B cell (primary cell): Measurements from ENCODE around the gene FMN1. TPM values are rescaled to one million over a fixed set of nuclear protein-coding genes. Genes with fewer than 3 reads are reported as not detected.

Experiments
- ATAC-seq: fragments of 200-7000 bp; cut with Tn5 transposase; one replicate; pipeline ENCODE4 v1.10.0; 2021; ENCODE audit warnings: low read depth, mild to moderate bottlenecking, moderate number of reproducible peaks, moderate library complexity
- CTCF ChIA-PET: fragments of 350-600 bp; sonication (Branson Sonifier 250); formaldehyde crosslinking; loops from one replicate; lab custom pipeline; 2021; ENCODE audit warnings: antibody characterized with exemption, inconsistent platforms; lab: Charles Lee
- POLR2A ChIA-PET: fragments of 350-600 bp; sonication (Branson Sonifier 250); formaldehyde crosslinking; loops from one replicate; lab custom pipeline; 2021; ENCODE audit warnings: antibody characterized with exemption; lab: Charles Lee
- DNase-seq: peaks from one replicate; pipeline ENCODE4 v3.0.0; 2013
- H2AFZ ChIP-seq: 2 replicates; pipeline ENCODE4 v1.6.1; 2012; ENCODE audit warnings: mild to moderate bottlenecking, low read depth, low read length; ENCODE audit not compliant: insufficient read depth, poor library complexity, severe bottlenecking
- H3K27ac ChIP-seq, 2 donors: 1 replicate in 1 of 2; 2 replicates in 1 of 2; pipeline ENCODE4 v1.5.1; 2012 to 2013; ENCODE audit warnings: low read length in 2 of 2, mild to moderate bottlenecking in 2 of 2, moderate library complexity in 1 of 2
- H3K27me3 ChIP-seq, 4 experiments: fragments of 200-600 bp in 1 of 4; sonication (generic) in 1 of 4; replicated peaks in 1 of 4; 1 replicate in 2 of 4; 2 replicates in 2 of 4; pipeline versions ENCODE4 v1.6.1 to v1.7.0; 2013 to 2016; ENCODE audit warnings: low read length in 3 of 4, mild to moderate bottlenecking in 2 of 4, mixed read lengths in 1 of 4, moderate library complexity in 1 of 4; ENCODE audit not compliant: insufficient read depth in 4 of 4, control insufficient read depth in 3 of 4; ENCODE audit errors: control extremely low read depth in 1 of 4
- H3K36me3 ChIP-seq, 2 experiments: replicated peaks in 1 of 2; 1 replicate in 1 of 2; 2 replicates in 1 of 2; pipeline versions ENCODE4 v1.6.1 to v1.7.1; 2013; ENCODE audit warnings: low read length in 1 of 2; ENCODE audit not compliant: insufficient read depth in 2 of 2, control insufficient read depth in 1 of 2; ENCODE audit errors: control extremely low read depth in 1 of 2, extremely low read depth in 1 of 2
- H3K4me1 ChIP-seq, 2 donors: fragments of 200-600 bp in 1 of 2; sonication (generic) in 1 of 2; 1 replicate in 1 of 2; 2 replicates in 1 of 2; pipeline versions ENCODE4 v1.5.1 to v1.6.1; 2013 to 2017; ENCODE audit warnings: low read length in 2 of 2; ENCODE audit not compliant: control insufficient read depth in 2 of 2, insufficient read depth in 2 of 2
- H3K4me2 ChIP-seq: replicated peaks from 2 replicates; pipeline ENCODE3; 2012; ENCODE audit warnings: mild to moderate bottlenecking, low read depth, low read length; ENCODE audit not compliant: poor library complexity, severe bottlenecking
- H3K4me3 ChIP-seq, 5 experiments: fragments of 200-600 bp in 1 of 5; sonication (generic) in 1 of 5; 1 replicate in 3 of 5; 2 replicates in 2 of 5; pipeline versions ENCODE4 v1.5.1 to v1.7.0; 2011 to 2016; ENCODE audit warnings: low read length in 4 of 5, mild to moderate bottlenecking in 4 of 5, low read depth in 2 of 5, control low read depth in 1 of 5, moderate library complexity in 1 of 5; ENCODE audit not compliant: insufficient read depth in 1 of 5; ENCODE audit errors: control extremely low read depth in 1 of 5, extremely low read depth in 1 of 5
- H3K79me2 ChIP-seq: fragments of 200-600 bp; sonication (generic); one replicate; pipeline ENCODE4 v1.6.0; 2016; ENCODE audit warnings: low read length; ENCODE audit not compliant: control insufficient read depth, insufficient read depth
- H3K9ac ChIP-seq: fragments of 200-600 bp; sonication (generic); 2 replicates; pipeline ENCODE4 v1.6.1; 2017; ENCODE audit warnings: mild to moderate bottlenecking, low read length, moderate library complexity
- H3K9me3 ChIP-seq, 3 donors: one replicate each; pipeline versions ENCODE4 v1.6.1 to v1.7.1; 2013; ENCODE audit warnings: low read length in 2 of 3; ENCODE audit not compliant: control insufficient read depth in 2 of 3, insufficient read depth in 1 of 3; ENCODE audit errors: control extremely low read depth in 1 of 3
- H4K20me1 ChIP-seq: 2 replicates; pipeline ENCODE4 v1.6.0; 2012; ENCODE audit warnings: mild to moderate bottlenecking, low read length; ENCODE audit not compliant: insufficient read depth, control insufficient read depth, poor library complexity, severe bottlenecking
- H3K27ac Mint-ChIP-seq: one replicate; pipeline ENCODE4 v1.8.0; 2021; ENCODE audit warnings: mixed read lengths
- H3K27me3 Mint-ChIP-seq: one replicate; pipeline ENCODE4 v1.8.0; 2021; ENCODE audit warnings: mixed read lengths
- H3K4me1 Mint-ChIP-seq: one replicate; pipeline ENCODE4 v1.8.0; 2021; ENCODE audit warnings: mixed read lengths
- H3K4me3 Mint-ChIP-seq: one replicate; pipeline ENCODE4 v1.8.0; 2021; ENCODE audit warnings: mixed read lengths
- H3K9me3 Mint-ChIP-seq: one replicate; pipeline ENCODE4 v1.8.0; 2022; ENCODE audit warnings: mixed read lengths; ENCODE audit not compliant: insufficient read depth
- EZH2 ChIP-seq: IDR thresholded peaks from 2 replicates; pipeline ENCODE4 v1.6.1; 2012; ENCODE audit warnings: borderline replicate concordance, low read depth, mild to moderate bottlenecking, moderate library complexity, low read length; ENCODE audit not compliant: insufficient read depth, poor library complexity, severe bottlenecking
- WGBS: methylation state at CpG from one replicate; pipeline ENCODE4 v1.1.5; 2013; ENCODE audit warnings: missing lambda C conversion rate; ENCODE audit not compliant: insufficient coverage; 5-methylcytosine and 5-hydroxymethylcytosine counted together
- intact Hi-C: fragments of 100-400 bp; cut with micrococcal nuclease; formaldehyde crosslinking; loops from one replicate; pipeline ENCODE4 v1.10.0; 2022
- polyA plus RNA-seq: library from polyadenylated mRNA; depleted of rRNA; stranded (reverse); fragments of >200 nt; gene quantifications from 2 replicates; pipeline ENCODE4 v1.2.3, GENCODE V29; 2012
- total RNA-seq, 2 donors: library from RNA; stranded (reverse); fragments of 120-200 nt in 1 of 2; gene quantifications; 1 replicate in 1 of 2; 2 replicates in 1 of 2; pipeline versions ENCODE4 v1.2.3 to v1.2.4, GENCODE V29; 2013 to 2022
- TF ChIP-seq, protein P1 (sequence below): fragments of 200-600 bp; IDR thresholded peaks from one replicate; pipeline ENCODE4 v1.8.0; 2022; ENCODE audit warnings: antibody characterized with exemption, mild to moderate bottlenecking

FMN1 gene
- total and polyA plus RNA-seq, 2 donors (not counting 1 experiment from before 2014, with no cell fraction given), result 0.21 to 0.96 TPM

DNA sequence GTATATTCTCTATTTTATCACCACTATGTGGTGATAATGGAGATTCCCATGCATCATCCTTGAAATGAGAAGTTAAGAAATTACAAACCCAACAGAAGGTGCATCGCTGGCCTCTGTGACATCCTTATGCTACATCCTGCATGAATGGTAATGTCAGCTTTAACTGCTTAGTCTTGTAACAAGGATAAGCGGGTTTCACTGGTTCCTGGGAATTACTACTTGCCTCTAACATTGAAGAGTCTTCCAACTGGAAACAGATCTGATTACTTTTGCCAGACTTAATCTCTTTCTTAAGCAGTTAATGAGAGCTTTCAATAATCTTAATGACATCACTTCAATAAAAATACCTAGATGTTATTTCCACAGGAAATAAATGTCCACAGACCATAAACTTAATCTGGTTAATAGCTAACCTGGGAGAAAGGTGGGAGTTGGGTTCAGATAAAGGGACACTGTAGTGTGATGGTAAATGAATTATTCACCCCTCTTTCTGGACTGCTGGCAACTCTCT, 44.0 kb downstream of the FMN1 start:
- Histone ChIP-seq H3K27ac (no peak overlapping the region), H4K20me1 (no peaks in the 10 kb centered on the region), H3K36me3 (no peaks in the 10 kb centered on the region), H3K79me2 (no peaks in the 10 kb centered on the region), H3K4me3 (no peak overlapping the region), H2AFZ (no peak overlapping the region), H3K4me1 (peaks cover 7 to 9% of the 10 kb centered on the region in 2 donors), H3K9me3 (no peaks in the 10 kb centered on the region), H3K27me3 (no peaks in the 10 kb centered on the region), H3K4me2 (no peak overlapping the region), H3K9ac (no peak overlapping the region)
- Mint-ChIP-seq H3K27me3 (peaks cover 14% of the 10 kb centered on the region), H3K4me1 (peaks cover 7% of the 10 kb centered on the region), H3K27ac (no peak overlapping the region), H3K4me3 (no peak overlapping the region), H3K9me3 (no peaks in the 10 kb centered on the region)
- ATAC-seq (no peak), DNase-seq (no peak)
- TF ChIP-seq, protein P1, sequence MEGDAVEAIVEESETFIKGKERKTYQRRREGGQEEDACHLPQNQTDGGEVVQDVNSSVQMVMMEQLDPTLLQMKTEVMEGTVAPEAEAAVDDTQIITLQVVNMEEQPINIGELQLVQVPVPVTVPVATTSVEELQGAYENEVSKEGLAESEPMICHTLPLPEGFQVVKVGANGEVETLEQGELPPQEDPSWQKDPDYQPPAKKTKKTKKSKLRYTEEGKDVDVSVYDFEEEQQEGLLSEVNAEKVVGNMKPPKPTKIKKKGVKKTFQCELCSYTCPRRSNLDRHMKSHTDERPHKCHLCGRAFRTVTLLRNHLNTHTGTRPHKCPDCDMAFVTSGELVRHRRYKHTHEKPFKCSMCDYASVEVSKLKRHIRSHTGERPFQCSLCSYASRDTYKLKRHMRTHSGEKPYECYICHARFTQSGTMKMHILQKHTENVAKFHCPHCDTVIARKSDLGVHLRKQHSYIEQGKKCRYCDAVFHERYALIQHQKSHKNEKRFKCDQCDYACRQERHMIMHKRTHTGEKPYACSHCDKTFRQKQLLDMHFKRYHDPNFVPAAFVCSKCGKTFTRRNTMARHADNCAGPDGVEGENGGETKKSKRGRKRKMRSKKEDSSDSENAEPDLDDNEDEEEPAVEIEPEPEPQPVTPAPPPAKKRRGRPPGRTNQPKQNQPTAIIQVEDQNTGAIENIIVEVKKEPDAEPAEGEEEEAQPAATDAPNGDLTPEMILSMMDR, result no peak
- no peak for TF ChIP-seq EZH2
- 100% methylated on average over 1 of the region's 2 CpGs for whole genome bisulfite sequencing
- POLR2A ChIA-PET, result no interaction called here
- intact Hi-C loops, result no loop called here
- CTCF ChIA-PET, result no interaction called here

DNA sequence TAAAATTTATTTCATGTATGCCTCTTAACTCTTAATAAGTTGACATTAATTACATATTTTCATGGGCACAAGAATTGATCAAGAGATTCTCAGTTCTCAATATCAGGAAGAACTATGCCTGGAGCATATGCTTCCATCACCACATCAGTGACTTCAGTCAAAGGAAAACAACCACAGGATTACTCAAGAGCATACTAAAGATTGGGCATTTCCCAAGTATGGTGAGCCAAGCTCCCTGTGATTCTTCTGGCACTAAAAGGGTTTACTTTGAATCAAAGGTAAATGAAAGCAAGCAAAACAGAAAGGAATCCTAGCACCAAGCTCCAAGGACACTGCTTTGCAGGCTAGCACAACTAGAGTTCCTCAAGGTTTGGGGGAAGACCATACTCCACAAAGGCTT, 44.6 kb downstream of the FMN1 start:
- ChIA-PET POLR2A (no interaction called here), CTCF (no interaction called here)
- H3K27ac ChIP-seq, result no peak overlapping the region

More for the DNA sequence above, 44.6 kb downstream of the FMN1 start:
- no peak overlapping the region for H3K27ac Mint-ChIP-seq
- ATAC-seq, result no peak
- H3K79me2 ChIP-seq, result no peaks in the 10 kb centered on the region
- no peak overlapping the region for H3K4me3 Mint-ChIP-seq
- H3K27me3 Mint-ChIP-seq, result peaks cover 18% of the 10 kb centered on the region
- H2AFZ ChIP-seq, result no peak overlapping the region
- H3K4me2 ChIP-seq, result no peak overlapping the region
- intact Hi-C loops, result no loop called here
- no peak for TF ChIP-seq EZH2
- TF ChIP-seq, protein P1, result no peak
- H3K4me1 ChIP-seq, result peaks cover 7 to 9% of the 10 kb centered on the region in 2 donors
- H3K9me3 ChIP-seq, result no peaks in the 10 kb centered on the region
- no peak overlapping the region for H3K9ac ChIP-seq
- no peaks in the 10 kb centered on the region for H3K9me3 Mint-ChIP-seq
- no peak for DNase-seq
- H4K20me1 ChIP-seq, result no peaks in the 10 kb centered on the region
- no peak overlapping the region for H3K4me3 ChIP-seq
- no peaks in the 10 kb centered on the region for H3K27me3 ChIP-seq
- H3K4me1 Mint-ChIP-seq, result peaks cover 7% of the 10 kb centered on the region
- no peaks in the 10 kb centered on the region for H3K36me3 ChIP-seq
